Caco-2 (cell line): ENCODE measurements around the gene ATXN1. TPM values are rescaled to one million over a fixed set of nuclear protein-coding genes. Genes with fewer than 3 reads are reported as not detected.
"Not testable (repeated sequence)": the region's sequence is repeated elsewhere in the genome, so short reads cannot be mapped to it uniquely, and the experiment has no call there.

Experiments used
- BruUV-seq: library from RNA; stranded (reverse); fragments of 400-500 nt; replicated peaks from 2 replicates; lab custom pipeline; 2021; lab: Mats Ljungman, UMichigan
- CTCF ChIA-PET: fragments of 300-600 bp; sonication (Branson Sonifier 250); formaldehyde crosslinking; loops from one replicate; lab custom pipeline; 2022; ENCODE audit warnings: antibody characterized with exemption; lab: Charles Lee
- POLR2A ChIA-PET: fragments of 300-600 bp; sonication (Branson Sonifier 250); formaldehyde crosslinking; loops from one replicate; lab custom pipeline; 2022; ENCODE audit warnings: antibody characterized with exemption; lab: Charles Lee
- DNase-seq, 2 experiments: peaks; one replicate each; pipeline versions ENCODE4 v3.0.0 to v3.0.0-alpha.2; 2020 to 2022
- H3K27me3 ChIP-seq: replicated peaks from 2 replicates; pipeline ENCODE4 v1.6.0; 2011; ENCODE audit warnings: low read length; ENCODE audit not compliant: control insufficient read depth, insufficient read depth
- H3K36me3 ChIP-seq: 2 replicates; pipeline ENCODE4 v1.5.1; 2011; ENCODE audit warnings: low read length; ENCODE audit not compliant: control insufficient read depth, insufficient read depth
- H3K4me1 ChIP-seq: fragments of 250-450 bp; sonication (Bioruptor Pico); 2 replicates; pipeline ENCODE4 v1.5.1; 2020; ENCODE audit warnings: mild to moderate bottlenecking
- H3K4me3 ChIP-seq: 2 replicates; pipeline ENCODE4 v1.5.1; 2011; ENCODE audit warnings: low read depth, mild to moderate bottlenecking, control low read depth, low read length
- H3K9me3 ChIP-seq: fragments of 250-450 bp; sonication (Bioruptor Pico); 2 replicates; pipeline ENCODE4 v1.5.1; 2020; ENCODE audit warnings: mild to moderate bottlenecking, moderate library complexity
- H3K27ac Mint-ChIP-seq: one replicate; pipeline ENCODE4 v1.8.0; 2022; ENCODE audit warnings: mixed read lengths; ENCODE audit not compliant: unreplicated experiment
- H3K27me3 Mint-ChIP-seq: one replicate; pipeline ENCODE4 v1.8.0; 2022; ENCODE audit warnings: mixed read lengths; ENCODE audit not compliant: insufficient read depth, unreplicated experiment
- H3K36me3 Mint-ChIP-seq: one replicate; pipeline ENCODE4 v1.8.0; 2022; ENCODE audit warnings: mild to moderate bottlenecking, mixed read lengths; ENCODE audit not compliant: insufficient read depth, unreplicated experiment
- H3K4me1 Mint-ChIP-seq: one replicate; pipeline ENCODE4 v1.8.0; 2022; ENCODE audit warnings: low read depth, mixed read lengths; ENCODE audit not compliant: unreplicated experiment
- H3K4me3 Mint-ChIP-seq: one replicate; pipeline ENCODE4 v1.8.0; 2022; ENCODE audit warnings: mild to moderate bottlenecking, moderate library complexity, mixed read lengths; ENCODE audit not compliant: unreplicated experiment
- H3K9me3 Mint-ChIP-seq: one replicate; pipeline ENCODE4 v1.8.0; 2022; ENCODE audit warnings: mixed read lengths; ENCODE audit not compliant: unreplicated experiment
- intact Hi-C: fragments of 100-400 bp; cut with micrococcal nuclease; formaldehyde crosslinking; loops from one replicate; pipeline ENCODE4 v1.10.0; 2022; ENCODE audit not compliant: unreplicated experiment
- total RNA-seq: library from RNA; stranded (reverse); gene quantifications from 2 replicates; pipeline ENCODE4 v1.2.3, GENCODE V29; 2022
- TF ChIP-seq, protein P1 (sequence below), 2 experiments: fragments of 200-600 bp in 1 of 2; IDR thresholded peaks; 1 replicate in 1 of 2; 2 replicates in 1 of 2; pipeline versions ENCODE4 v1.5.1 to v1.8.0; 2011 to 2022; ENCODE audit warnings: antibody characterized with exemption in 1 of 2, control low read depth in 1 of 2, inconsistent platforms in 1 of 2, low read depth in 1 of 2, low read length in 1 of 2, mild to moderate bottlenecking in 1 of 2, moderate library complexity in 1 of 2; ENCODE audit not compliant: insufficient read depth in 1 of 2, severe bottlenecking in 1 of 2, unreplicated experiment in 1 of 2

ATXN1 gene
- total RNA-seq, 1 experiment from 2014 or later: 14.2 TPM

DNA sequence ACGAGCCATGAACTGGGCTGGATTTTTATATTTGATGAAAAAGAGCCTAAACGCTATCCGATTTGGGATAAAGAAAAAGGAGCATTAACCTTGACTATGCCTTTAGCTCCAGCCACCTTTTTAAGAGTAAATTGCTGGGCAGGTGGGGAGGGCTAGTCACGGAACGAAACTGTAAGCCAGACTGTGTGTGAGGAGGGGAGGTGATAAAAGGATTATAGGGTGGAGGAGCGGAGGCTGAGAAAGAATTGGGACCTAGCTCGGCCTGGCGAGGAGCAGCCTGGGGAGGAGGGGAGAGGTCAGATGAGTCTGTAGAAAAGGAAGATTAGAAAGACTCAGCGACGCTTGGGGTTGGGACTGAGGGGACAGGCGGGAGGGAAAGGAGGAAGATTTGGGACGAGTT, 498.5 kb downstream of the ATXN1 start:
- H3K4me3 ChIP-seq, H3K4me1 ChIP-seq, H3K27ac Mint-ChIP-seq, H3K27me3 ChIP-seq, POLR2A ChIA-PET, BruUV-seq, H3K36me3 Mint-ChIP-seq, H3K27me3 Mint-ChIP-seq, H3K4me1 Mint-ChIP-seq, H3K9me3 ChIP-seq, DNase-seq, H3K4me3 Mint-ChIP-seq, H3K36me3 ChIP-seq, intact Hi-C loops, H3K9me3 Mint-ChIP-seq, CTCF ChIA-PET: not testable (repeated sequence)

DNA sequence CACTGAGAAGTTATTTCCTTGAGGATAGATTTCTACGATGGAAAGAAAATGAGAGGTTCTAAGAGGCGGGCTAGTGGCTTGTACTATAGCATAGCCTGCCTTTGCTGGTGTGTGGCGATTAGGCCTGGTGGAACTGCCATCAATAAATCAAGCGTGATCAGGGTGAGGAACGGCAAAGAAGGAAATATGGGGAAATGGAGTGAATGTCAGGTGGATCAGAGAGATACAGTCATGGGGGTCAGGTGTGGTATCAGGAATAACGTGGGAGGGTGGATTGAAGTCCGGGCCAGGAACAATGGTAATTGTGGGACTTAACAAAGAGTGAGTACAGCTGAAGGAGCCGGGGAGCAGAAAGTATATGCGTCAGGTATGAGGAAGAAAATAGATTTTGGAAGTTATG, 500.7 kb downstream of the ATXN1 start:
- H3K9me3 ChIP-seq, CTCF ChIA-PET, H3K27ac Mint-ChIP-seq, H3K4me1 Mint-ChIP-seq, POLR2A ChIA-PET, H3K4me1 ChIP-seq, H3K36me3 ChIP-seq, BruUV-seq, H3K9me3 Mint-ChIP-seq, H3K36me3 Mint-ChIP-seq, H3K4me3 Mint-ChIP-seq, intact Hi-C loops, H3K4me3 ChIP-seq, H3K27me3 ChIP-seq, DNase-seq, H3K27me3 Mint-ChIP-seq: not testable (repeated sequence)

DNA sequence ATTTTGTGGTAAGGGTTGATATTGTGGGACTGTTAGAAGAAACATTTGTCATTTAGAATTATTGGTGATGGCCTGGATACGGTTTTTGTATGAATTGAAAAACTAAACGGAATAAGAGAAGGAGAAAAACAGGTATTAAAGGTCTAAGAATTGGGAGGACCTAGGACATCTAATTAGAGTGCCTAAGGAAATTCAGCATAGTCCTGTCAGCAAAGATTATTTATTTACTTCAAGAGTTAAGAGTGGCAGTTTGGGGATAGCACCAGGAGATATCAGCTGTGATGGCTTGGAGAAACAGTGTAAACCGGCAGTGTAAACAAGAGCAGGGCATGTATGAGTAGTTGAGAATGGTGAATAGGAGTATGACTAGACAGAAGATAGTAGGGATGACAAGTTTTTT, 501.7 kb downstream of the ATXN1 start:
- H3K9me3 Mint-ChIP-seq, H3K4me1 ChIP-seq, H3K4me3 ChIP-seq, intact Hi-C loops, H3K27me3 ChIP-seq, H3K9me3 ChIP-seq, H3K4me1 Mint-ChIP-seq, BruUV-seq, H3K27ac Mint-ChIP-seq, H3K36me3 ChIP-seq, H3K4me3 Mint-ChIP-seq, CTCF ChIA-PET, DNase-seq, POLR2A ChIA-PET, H3K27me3 Mint-ChIP-seq, H3K36me3 Mint-ChIP-seq: not testable (repeated sequence)

DNA sequence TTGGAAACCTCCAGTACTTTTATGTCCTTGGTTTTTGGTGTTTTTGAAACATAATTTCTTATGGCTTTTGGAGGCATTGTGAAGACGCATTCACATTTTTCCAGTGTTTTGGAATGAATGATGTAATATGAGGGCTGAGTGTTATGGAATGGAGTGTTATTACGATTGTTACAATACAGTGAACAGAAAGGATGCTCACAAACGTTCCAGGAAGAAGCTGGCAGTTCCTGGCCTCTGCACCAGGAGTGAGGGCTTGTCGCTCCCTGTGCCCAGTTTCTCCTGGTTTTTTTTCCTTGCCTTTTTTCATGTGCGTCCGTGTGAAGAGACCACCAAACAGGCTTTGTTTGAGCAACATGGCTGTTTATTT, 502.6 kb downstream of the ATXN1 start:
- intact Hi-C loops: no loop called here
- CTCF ChIA-PET: no interaction called here
- Mint-ChIP-seq H3K27ac (peak overlapping the region; percentile 60), H3K36me3 (no peaks in the 10 kb centered on the region), H3K4me1 (peaks cover 7% of the 10 kb centered on the region), H3K9me3 (no peaks in the 10 kb centered on the region), H3K4me3 (no peak overlapping the region), H3K27me3 (peaks cover 5% of the 10 kb centered on the region)
- no peak for DNase-seq
- Histone ChIP-seq H3K9me3 (no peaks in the 10 kb centered on the region), H3K4me3 (no peak overlapping the region), H3K36me3 (no peaks in the 10 kb centered on the region), H3K27me3 (no peaks in the 10 kb centered on the region), H3K4me1 (no peaks in the 10 kb centered on the region; the same call in 1 of the 2 replicates)
- POLR2A ChIA-PET: no interaction called here
- BruUV-seq: no TSS peak
- TF ChIP-seq, protein P1, sequence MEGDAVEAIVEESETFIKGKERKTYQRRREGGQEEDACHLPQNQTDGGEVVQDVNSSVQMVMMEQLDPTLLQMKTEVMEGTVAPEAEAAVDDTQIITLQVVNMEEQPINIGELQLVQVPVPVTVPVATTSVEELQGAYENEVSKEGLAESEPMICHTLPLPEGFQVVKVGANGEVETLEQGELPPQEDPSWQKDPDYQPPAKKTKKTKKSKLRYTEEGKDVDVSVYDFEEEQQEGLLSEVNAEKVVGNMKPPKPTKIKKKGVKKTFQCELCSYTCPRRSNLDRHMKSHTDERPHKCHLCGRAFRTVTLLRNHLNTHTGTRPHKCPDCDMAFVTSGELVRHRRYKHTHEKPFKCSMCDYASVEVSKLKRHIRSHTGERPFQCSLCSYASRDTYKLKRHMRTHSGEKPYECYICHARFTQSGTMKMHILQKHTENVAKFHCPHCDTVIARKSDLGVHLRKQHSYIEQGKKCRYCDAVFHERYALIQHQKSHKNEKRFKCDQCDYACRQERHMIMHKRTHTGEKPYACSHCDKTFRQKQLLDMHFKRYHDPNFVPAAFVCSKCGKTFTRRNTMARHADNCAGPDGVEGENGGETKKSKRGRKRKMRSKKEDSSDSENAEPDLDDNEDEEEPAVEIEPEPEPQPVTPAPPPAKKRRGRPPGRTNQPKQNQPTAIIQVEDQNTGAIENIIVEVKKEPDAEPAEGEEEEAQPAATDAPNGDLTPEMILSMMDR (IDR thresholded peaks at IDR 0.05; ENCODE audit: insufficient read depth in 1 of 2, low read depth in 1 of 2, low read length in 1 of 2, severe bottlenecking in 1 of 2, unreplicated experiment in 1 of 2): no peak
